ENCODE data around the gene LLGL2.

DNA sequence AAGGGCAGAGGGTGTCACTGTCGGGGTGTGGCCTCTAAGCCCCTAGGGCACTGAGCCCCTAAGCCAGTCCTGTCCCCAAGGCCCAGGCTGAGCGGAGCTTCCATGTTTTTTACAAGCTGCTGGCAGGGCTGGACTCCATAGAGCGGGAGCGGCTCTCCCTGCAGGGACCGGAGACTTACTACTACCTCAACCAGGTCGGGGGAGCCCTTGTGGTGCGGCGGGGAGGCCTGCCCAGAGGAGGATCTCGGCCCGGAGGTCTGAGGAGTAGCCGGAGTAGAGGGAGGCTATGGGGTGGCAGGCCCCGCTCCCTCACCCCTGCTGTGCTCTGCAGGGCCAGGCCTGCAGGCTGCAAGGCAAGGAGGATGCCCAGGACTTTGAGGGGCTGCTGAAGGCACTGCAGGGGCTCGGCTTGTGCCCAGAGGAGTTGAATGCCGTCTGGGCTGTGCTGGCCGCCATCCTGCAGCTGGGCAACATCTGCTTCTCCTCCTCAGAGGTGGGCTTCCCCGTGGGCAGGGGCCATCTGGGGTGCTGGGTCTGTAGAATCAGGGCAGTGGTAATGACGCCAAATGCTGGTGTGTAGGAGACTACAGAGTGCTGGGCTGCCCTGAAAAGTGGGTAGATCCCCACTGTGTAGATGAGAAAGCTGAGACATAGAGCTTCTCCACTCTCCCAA lies 67.0 kb downstream of the LLGL2 start:
- no peak for TF ChIP-seq EZH2phosphoT487 (IDR thresholded peaks at IDR 0.05; ENCODE audit: low read depth)
- TF ChIP-seq, protein P1, sequence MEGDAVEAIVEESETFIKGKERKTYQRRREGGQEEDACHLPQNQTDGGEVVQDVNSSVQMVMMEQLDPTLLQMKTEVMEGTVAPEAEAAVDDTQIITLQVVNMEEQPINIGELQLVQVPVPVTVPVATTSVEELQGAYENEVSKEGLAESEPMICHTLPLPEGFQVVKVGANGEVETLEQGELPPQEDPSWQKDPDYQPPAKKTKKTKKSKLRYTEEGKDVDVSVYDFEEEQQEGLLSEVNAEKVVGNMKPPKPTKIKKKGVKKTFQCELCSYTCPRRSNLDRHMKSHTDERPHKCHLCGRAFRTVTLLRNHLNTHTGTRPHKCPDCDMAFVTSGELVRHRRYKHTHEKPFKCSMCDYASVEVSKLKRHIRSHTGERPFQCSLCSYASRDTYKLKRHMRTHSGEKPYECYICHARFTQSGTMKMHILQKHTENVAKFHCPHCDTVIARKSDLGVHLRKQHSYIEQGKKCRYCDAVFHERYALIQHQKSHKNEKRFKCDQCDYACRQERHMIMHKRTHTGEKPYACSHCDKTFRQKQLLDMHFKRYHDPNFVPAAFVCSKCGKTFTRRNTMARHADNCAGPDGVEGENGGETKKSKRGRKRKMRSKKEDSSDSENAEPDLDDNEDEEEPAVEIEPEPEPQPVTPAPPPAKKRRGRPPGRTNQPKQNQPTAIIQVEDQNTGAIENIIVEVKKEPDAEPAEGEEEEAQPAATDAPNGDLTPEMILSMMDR (IDR thresholded peaks at IDR 0.05; ENCODE audit: low read depth, low read length) = no peak

Data from OCI-LY3 (cell line).